ENCODE measurements around the gene PHB1.
"Not testable (repeated sequence)": the region's sequence is repeated elsewhere in the genome, so short reads cannot be mapped to it uniquely, and the experiment has no call there.

- not testable (repeated sequence) for TF ChIP-seq CTCF, POLR2A, POLR2AphosphoS5 (IDR thresholded peaks at IDR 0.05)
These were observed 9.8 kb upstream of the PHB1 start for GRCh38 chr17:49424276-49425003.
